Neural progenitor cell (in vitro differentiated cells): Measurements from ENCODE around the gene MAST2.

Experiments
- EZH2 ChIP-seq: fragments of 200-600 bp; sonication (generic); IDR thresholded peaks from 2 replicates; pipeline ENCODE4 v1.6.1; 2017; ENCODE audit warnings: antibody characterized with exemption, mild to moderate bottlenecking, moderate library complexity
- EZH2phosphoT487 ChIP-seq: fragments of 200-600 bp; sonication (generic); IDR thresholded peaks from 2 replicates; pipeline ENCODE4 v1.6.1; 2017; ENCODE audit warnings: antibody characterized with exemption
- TF ChIP-seq, protein P1 (sequence below): fragments of 200-600 bp; sonication (generic); IDR thresholded peaks from 2 replicates; pipeline ENCODE4 v1.5.1; 2017; ENCODE audit warnings: antibody characterized with exemption, mild to moderate bottlenecking

DNA sequence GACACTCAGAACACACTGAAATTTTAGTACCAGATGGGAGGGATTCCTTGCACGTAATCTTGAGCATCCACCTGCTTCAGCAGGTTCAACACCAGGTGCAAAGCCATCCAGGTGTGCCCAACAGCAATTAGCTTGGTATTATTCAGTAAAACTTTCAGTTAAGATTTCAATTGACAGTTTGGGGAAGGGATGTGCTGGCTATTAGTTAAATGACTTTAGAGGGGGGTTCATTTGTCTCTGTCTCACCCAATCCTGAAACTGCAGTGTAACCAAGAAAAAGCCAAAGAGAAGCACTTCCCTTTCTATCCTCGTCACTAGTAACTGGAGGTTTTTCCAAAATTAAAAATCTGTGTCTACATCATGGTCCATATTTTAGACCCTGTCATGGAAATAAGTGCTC is 238.1 kb downstream of the MAST2 start:
- TF ChIP-seq, protein P1, sequence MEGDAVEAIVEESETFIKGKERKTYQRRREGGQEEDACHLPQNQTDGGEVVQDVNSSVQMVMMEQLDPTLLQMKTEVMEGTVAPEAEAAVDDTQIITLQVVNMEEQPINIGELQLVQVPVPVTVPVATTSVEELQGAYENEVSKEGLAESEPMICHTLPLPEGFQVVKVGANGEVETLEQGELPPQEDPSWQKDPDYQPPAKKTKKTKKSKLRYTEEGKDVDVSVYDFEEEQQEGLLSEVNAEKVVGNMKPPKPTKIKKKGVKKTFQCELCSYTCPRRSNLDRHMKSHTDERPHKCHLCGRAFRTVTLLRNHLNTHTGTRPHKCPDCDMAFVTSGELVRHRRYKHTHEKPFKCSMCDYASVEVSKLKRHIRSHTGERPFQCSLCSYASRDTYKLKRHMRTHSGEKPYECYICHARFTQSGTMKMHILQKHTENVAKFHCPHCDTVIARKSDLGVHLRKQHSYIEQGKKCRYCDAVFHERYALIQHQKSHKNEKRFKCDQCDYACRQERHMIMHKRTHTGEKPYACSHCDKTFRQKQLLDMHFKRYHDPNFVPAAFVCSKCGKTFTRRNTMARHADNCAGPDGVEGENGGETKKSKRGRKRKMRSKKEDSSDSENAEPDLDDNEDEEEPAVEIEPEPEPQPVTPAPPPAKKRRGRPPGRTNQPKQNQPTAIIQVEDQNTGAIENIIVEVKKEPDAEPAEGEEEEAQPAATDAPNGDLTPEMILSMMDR = no peak
- no peak for TF ChIP-seq EZH2phosphoT487
- TF ChIP-seq EZH2 = no peak
